HFFc6 (cell line): ENCODE results near the gene CORT. TPM values are rescaled to one million over a fixed set of nuclear protein-coding genes. Genes with fewer than 3 reads are reported as not detected.
A peak's percentile ranks its signal among the peaks of the same experiment; 100 is the strongest.
"Not testable (repeated sequence)": the region's sequence is repeated elsewhere in the genome, so short reads cannot be mapped to it uniquely, and the experiment has no call there.

Experiments
- DNase-seq: peaks from one replicate; pipeline ENCODE4 v3.0.0-alpha.2; 2018
- H3K27ac Mint-ChIP-seq: 2 replicates; pipeline ENCODE4 v1.8.0; 2020; ENCODE audit warnings: mild to moderate bottlenecking, mixed read lengths
- H3K27me3 Mint-ChIP-seq: 2 replicates; pipeline ENCODE4 v1.8.0; 2021; ENCODE audit warnings: mild to moderate bottlenecking, moderate library complexity, mixed read lengths; ENCODE audit not compliant: insufficient read depth
- H3K36me3 Mint-ChIP-seq: 2 replicates; pipeline ENCODE4 v1.8.0; 2021; ENCODE audit warnings: low read depth, mixed read lengths
- H3K4me1 Mint-ChIP-seq: 2 replicates; pipeline ENCODE4 v1.8.0; 2020; ENCODE audit warnings: low read depth, mixed read lengths
- H3K4me3 Mint-ChIP-seq: 2 replicates; pipeline ENCODE4 v1.8.0; 2020; ENCODE audit warnings: mild to moderate bottlenecking, moderate library complexity, mixed read lengths
- H3K9me3 Mint-ChIP-seq: 2 replicates; pipeline ENCODE4 v1.8.0; 2020; ENCODE audit warnings: mild to moderate bottlenecking, mixed read lengths
- CTCF ChIP-seq: fragments of 200-600 bp; sonication (generic); IDR thresholded peaks from 2 replicates; pipeline ENCODE4 v1.5.0; 2021; ENCODE audit warnings: antibody characterized with exemption, mild to moderate bottlenecking
- total RNA-seq, 6 experiments: library from RNA; stranded (reverse); fragmentation: NEBNext Ultra II Directional; extraction: Animal tissue kit (Norgen Biotek cat#: 25700); gene quantifications; 2 replicates in 1 of 6; 3 replicates in 5 of 6; pipeline ENCODE4 v1.2.3, GENCODE V29; 2021

The CORT gene
- total RNA-seq, 6 experiments from 2014 or later = 0.43 TPM; not detected in 4

DNA sequence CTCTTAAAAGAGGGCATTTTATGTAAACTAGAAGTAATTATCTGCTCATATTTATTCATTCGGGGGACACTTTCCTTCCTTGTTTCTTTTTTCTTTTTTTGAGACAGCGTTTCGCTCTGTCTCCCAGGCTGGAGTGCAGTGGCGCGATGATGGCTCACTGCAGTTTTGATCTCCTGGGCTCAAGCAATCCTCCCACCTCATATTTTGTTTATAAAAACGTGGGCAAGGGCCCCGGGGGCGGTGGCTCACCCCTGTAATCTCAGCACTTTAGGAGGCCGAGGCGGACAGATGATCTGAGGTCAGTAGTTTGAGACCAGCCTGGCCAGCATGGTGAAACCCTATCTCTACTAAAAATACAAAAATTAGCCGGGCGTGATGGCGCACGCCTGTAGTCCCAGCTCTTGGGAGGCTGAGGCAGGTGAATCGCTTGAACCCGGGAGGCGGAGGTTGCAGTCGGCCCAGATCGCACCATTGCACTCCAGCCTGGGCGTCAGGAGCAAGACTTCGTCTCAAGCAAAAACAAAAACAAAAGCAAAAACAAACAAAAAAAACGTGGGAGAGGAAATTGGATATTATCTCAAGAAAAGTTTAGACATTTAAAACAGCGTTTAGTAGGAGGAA, 23.4 kb downstream of the CORT start:
- Mint-ChIP-seq H3K36me3 (peaks cover 6% of the 10 kb centered on the region), H3K4me1 (peaks cover 22% of the 10 kb centered on the region), H3K27ac (no peak overlapping the region; the same call in 1 of the 2 replicates), H3K4me3 (peak overlapping the region; percentile 97), H3K9me3 (no peaks in the 10 kb centered on the region), H3K27me3 (no peaks in the 10 kb centered on the region; the same call in 1 of the 2 replicates)
- DNase-seq = no peak
- TF ChIP-seq CTCF = no peak

GRCh38 chr1:10474309-10474612, 24.4 kb downstream of the CORT start:
- H3K27me3 Mint-ChIP-seq = not testable (repeated sequence)
- peak overlapping the region; percentile 58; the same call in 1 of the 2 replicates for H3K27ac Mint-ChIP-seq

DNA sequence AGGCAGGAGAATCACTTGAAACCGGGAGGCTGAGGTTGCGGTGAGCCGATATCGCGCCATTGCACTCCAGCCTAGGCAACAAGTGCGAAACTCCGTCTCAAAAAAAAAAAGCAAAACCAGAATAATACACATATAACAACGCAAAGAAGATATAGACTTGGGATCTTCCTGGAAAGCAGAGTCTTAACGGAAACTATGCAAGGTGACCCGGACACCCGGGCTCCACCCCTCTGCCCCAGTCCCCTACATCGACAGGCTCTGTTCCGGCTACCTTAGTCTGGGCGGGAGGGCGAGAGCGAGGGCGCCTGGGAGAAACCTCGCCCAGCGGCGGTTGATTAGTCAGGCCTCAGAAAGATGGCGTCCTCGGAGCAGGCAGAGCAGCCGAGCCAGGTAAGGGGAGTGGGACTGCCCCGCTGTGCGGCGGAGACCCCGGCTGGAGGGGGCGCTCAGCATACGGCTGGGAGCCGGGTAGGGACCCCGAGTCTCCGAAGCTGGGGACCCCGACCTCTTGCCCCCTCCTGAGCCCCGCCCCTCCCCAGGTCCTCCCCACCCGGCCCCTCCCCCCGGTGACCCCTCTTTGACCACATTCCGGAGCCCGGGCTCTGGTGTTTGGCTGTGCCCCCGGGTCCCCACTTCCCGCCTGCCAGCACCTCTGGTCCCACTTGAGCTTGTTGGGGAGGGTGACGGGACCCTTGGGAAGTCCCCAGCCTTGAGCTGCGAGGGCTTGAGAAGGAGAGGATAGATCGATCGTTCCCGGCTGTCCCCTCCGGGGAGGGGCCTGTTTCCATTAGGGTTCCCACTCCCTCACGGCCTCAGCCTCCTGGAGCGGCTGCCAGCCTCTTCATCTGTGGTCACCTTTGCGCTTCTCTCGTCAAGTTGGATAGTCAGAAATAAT, 25.0 kb downstream of the CORT start, which contains the start of gene PEX14:
PEX14 (plus strand) TSS at position 338 of the 895 bp plus-strand sequence; CDS start at position 355, 17 bp downstream.
- no peak for TF ChIP-seq CTCF
- Mint-ChIP-seq H3K9me3 (no peaks in the 10 kb centered on the region), H3K4me3 (peak within 1 kb of the TSS; percentile 94), H3K27ac (peak within 1 kb of the TSS; percentile 74), H3K36me3 (no peaks in the 10 kb centered on the region; the same call in 1 of the 2 replicates), H3K27me3 (no peaks in the 10 kb centered on the region; the same call in 1 of the 2 replicates), H3K4me1 (peaks cover 22% of the 10 kb centered on the region)
- peak; percentile 83 for DNase-seq

More at GRCh38 chr1:10474309-10474612, 24.4 kb downstream of the CORT start:
- peak overlapping the region; percentile 94 for H3K4me3 Mint-ChIP-seq
- not testable (repeated sequence) for DNase-seq, H3K9me3 Mint-ChIP-seq, H3K36me3 Mint-ChIP-seq
- H3K4me1 Mint-ChIP-seq = peaks cover 22% of the 10 kb centered on the region

GRCh38 chr1:10475510-10475909, 25.7 kb downstream of the CORT start:
- peaks cover 22% of the 10 kb centered on the region for H3K4me1 Mint-ChIP-seq
- no peaks in the 10 kb centered on the region; the same call in 1 of the 2 replicates for H3K36me3 Mint-ChIP-seq
- no peaks in the 10 kb centered on the region; the same call in 1 of the 2 replicates for H3K27me3 Mint-ChIP-seq
- no peak for TF ChIP-seq CTCF
- H3K9me3 Mint-ChIP-seq = no peaks in the 10 kb centered on the region
- DNase-seq = no peak
- H3K4me3 Mint-ChIP-seq = peak overlapping the region; percentile 94
- peak overlapping the region; percentile 74 for H3K27ac Mint-ChIP-seq

- Mint-ChIP-seq H3K27me3 (no peaks in the 10 kb centered on the region; the same call in 1 of the 2 replicates), H3K4me1 (peaks cover 18% of the 10 kb centered on the region), H3K36me3 (no peaks in the 10 kb centered on the region; the same call in 1 of the 2 replicates), H3K27ac (no peak overlapping the region; the same call in 1 of the 2 replicates), H3K4me3 (no peak overlapping the region), H3K9me3 (no peaks in the 10 kb centered on the region)
- TF ChIP-seq CTCF = no peak
- DNase-seq = no peak
Observed at GRCh38 chr1:10479296-10479695, 29.5 kb downstream of the CORT start.
